HG02938 (cell line): ENCODE data around the gene ABL2.

Experiments used
- ATAC-seq: cut with Tn5 transposase; IDR thresholded peaks from one replicate; pipeline ENCODE4 v1.9.1; 2021; ENCODE audit warnings: mild to moderate bottlenecking, moderate library complexity; ENCODE audit not compliant: unreplicated experiment

The ABL2 gene

GRCh38 chr1:179061360-179062282 is 167.9 kb downstream of the ABL2 start:
- no peak for ATAC-seq

GRCh38 chr1:179058487-179059483 is 170.7 kb downstream of the ABL2 start:
- ATAC-seq = no peak

- ATAC-seq = no peak
Measured at GRCh38 chr1:179055937-179056336, 173.5 kb downstream of the ABL2 start.

- ATAC-seq = no peak
Measured at GRCh38 chr1:179053486-179053885, 176.0 kb downstream of the ABL2 start.

- ATAC-seq = no peak
Measured at GRCh38 chr1:179052776-179053175, 176.7 kb downstream of the ABL2 start.
